DOHH2 (cell line): ENCODE data around the gene HAND1.

Source experiments
- EZH2phosphoT487 ChIP-seq: fragments of 200-600 bp; sonication (generic); IDR thresholded peaks from 2 replicates; pipeline ENCODE4 v1.6.1; 2017; ENCODE audit warnings: borderline replicate concordance, mild to moderate bottlenecking, antibody characterized with exemption, low read length, moderate library complexity, mixed read lengths
- TF ChIP-seq, protein P1 (sequence below): fragments of 200-600 bp; sonication (generic); IDR thresholded peaks from one replicate; pipeline ENCODE4 v1.5.1; 2014; ENCODE audit warnings: antibody characterized with exemption, mild to moderate bottlenecking, low read depth, low read length; ENCODE audit not compliant: poor library complexity, severe bottlenecking

GRCh38 chr5:154474396-154475334 is 3.4 kb downstream of the HAND1 start:
- TF ChIP-seq, protein P1, sequence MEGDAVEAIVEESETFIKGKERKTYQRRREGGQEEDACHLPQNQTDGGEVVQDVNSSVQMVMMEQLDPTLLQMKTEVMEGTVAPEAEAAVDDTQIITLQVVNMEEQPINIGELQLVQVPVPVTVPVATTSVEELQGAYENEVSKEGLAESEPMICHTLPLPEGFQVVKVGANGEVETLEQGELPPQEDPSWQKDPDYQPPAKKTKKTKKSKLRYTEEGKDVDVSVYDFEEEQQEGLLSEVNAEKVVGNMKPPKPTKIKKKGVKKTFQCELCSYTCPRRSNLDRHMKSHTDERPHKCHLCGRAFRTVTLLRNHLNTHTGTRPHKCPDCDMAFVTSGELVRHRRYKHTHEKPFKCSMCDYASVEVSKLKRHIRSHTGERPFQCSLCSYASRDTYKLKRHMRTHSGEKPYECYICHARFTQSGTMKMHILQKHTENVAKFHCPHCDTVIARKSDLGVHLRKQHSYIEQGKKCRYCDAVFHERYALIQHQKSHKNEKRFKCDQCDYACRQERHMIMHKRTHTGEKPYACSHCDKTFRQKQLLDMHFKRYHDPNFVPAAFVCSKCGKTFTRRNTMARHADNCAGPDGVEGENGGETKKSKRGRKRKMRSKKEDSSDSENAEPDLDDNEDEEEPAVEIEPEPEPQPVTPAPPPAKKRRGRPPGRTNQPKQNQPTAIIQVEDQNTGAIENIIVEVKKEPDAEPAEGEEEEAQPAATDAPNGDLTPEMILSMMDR = no peak
- TF ChIP-seq EZH2phosphoT487 = no peak
